Inferior parietal cortex (tissue), 1 donor: Measurements from ENCODE around the gene FOXB1.

Experiments
- DNase-seq: peaks from one replicate; pipeline ENCODE4 v3.0.0-alpha.2; 2016; ENCODE audit errors: extremely low spot score

FOXB1 gene

GRCh38 chr15:60004009-60004845 is at the start of gene FOXB1:
Gene FOXB1 (plus strand): TSS chr15:60004311. CDS start chr15:60004964, 653 bp downstream.
- no peak for DNase-seq

GRCh38 chr15:59958288-59958687 is 45.8 kb upstream of the FOXB1 start:
- DNase-seq: no peak

- no peak for DNase-seq
Measured at GRCh38 chr15:59960318-59960717, 43.8 kb upstream of the FOXB1 start.

GRCh38 chr15:59963322-59963721 is 40.8 kb upstream of the FOXB1 start:
- DNase-seq: no peak

GRCh38 chr15:59963925-59964324 is 40.2 kb upstream of the FOXB1 start:
- DNase-seq: no peak

GRCh38 chr15:59965741-59966140 is 38.4 kb upstream of the FOXB1 start:
- no peak for DNase-seq

GRCh38 chr15:59966262-59966661 is 37.8 kb upstream of the FOXB1 start:
- DNase-seq: no peak

GRCh38 chr15:59968314-59968713 is 35.8 kb upstream of the FOXB1 start:
- DNase-seq: no peak

GRCh38 chr15:59972241-59972640 is 31.9 kb upstream of the FOXB1 start:
- DNase-seq: no peak

GRCh38 chr15:59976480-59977271 is 27.4 kb upstream of the FOXB1 start:
- DNase-seq: no peak

GRCh38 chr15:59991834-59992233 is 12.3 kb upstream of the FOXB1 start:
- no peak for DNase-seq

- DNase-seq: no peak
Measured at GRCh38 chr15:59993041-59993750, 10.9 kb upstream of the FOXB1 start.

GRCh38 chr15:59993950-59994401 is 10.1 kb upstream of the FOXB1 start:
- no peak for DNase-seq

GRCh38 chr15:59994526-59994887 is 9.6 kb upstream of the FOXB1 start:
- no peak for DNase-seq

- DNase-seq: no peak
Measured at GRCh38 chr15:59994888-59995557, 9.1 kb upstream of the FOXB1 start.

GRCh38 chr15:59995568-59996297 is 8.4 kb upstream of the FOXB1 start:
- DNase-seq: no peak

GRCh38 chr15:59996298-59997041 is 7.6 kb upstream of the FOXB1 start:
- no peak for DNase-seq

- DNase-seq: no peak
Measured at GRCh38 chr15:59997070-59997701, 6.9 kb upstream of the FOXB1 start.

GRCh38 chr15:59998305-59998949 is 5.7 kb upstream of the FOXB1 start:
- no peak for DNase-seq
